ENCODE data around the gene ARID1B. TPM values are rescaled to one million over a fixed set of nuclear protein-coding genes. Genes with fewer than 3 reads are reported as not detected.

The ARID1B gene
- total and polyA plus RNA-seq, 2 of the 4 experiments (the other 2 are of a cell fraction) = 14.5 to 20.1 TPM

DNA sequence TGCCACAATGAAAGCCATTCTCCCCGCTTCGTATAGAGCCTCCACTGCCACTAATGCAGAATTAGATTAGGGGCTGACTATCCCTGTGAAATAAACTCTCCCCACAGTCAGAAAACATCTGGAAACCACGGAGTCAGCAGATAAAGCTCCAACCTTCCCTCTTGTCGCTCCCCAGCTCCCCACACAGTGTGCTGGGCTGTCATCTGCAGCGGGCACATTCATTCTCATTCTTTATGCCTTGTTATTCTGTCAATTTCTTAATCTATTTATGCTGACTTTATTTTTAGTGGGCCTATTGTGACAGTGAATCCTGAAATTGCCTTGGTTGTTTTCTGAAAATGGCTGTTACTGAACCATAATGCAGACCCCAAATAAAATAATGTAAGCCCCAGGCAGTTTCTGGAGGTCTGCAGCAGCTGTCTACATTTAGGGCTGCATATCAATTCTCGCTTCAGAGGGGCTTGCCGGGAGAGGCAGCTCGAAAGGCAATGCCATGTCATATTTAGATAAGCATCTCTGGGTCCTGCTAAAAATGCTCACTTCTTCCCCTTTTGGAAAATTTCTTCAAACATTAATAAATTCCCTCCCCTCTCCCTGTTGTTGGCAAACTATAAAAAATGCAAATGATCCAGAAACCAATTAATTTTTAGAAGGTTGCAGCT lies 474.5 kb downstream of the ARID1B start:
- dilution Hi-C loops (cut with HindIII; ENCODE audit: low sequenced_read_pairs, unreplicated experiment) = no loop called here
- intact Hi-C loops (cut with micrococcal nuclease) = no loop called here
- no peak for ATAC-seq (ENCODE audit: low read depth)
- Histone ChIP-seq H4K5ac (ENCODE audit: low read depth, low read length) (no peak overlapping the region), H3K4ac (ENCODE audit: low read depth, low read length) (no peak overlapping the region), H2BK20ac (ENCODE audit: low read depth, low read length) (no peak overlapping the region), H4K20me1 (ENCODE audit: insufficient read depth, low read length) (no peaks in the 10 kb centered on the region), H3K4me2 (ENCODE audit: low read depth, low read length) (no peak overlapping the region), H3K9ac (ENCODE audit: low read depth, low read length) (no peak overlapping the region), H3K27me3 (ENCODE audit: control insufficient read depth, insufficient read depth, low read length) (peaks cover 54% of the 10 kb centered on the region), H2AK9ac (replicated peaks; ENCODE audit: low read depth, low read length, poor library complexity) (no peak overlapping the region), H2BK120ac (ENCODE audit: low read depth, low read length) (no peak overlapping the region), H3K18ac (ENCODE audit: low read depth, low read length) (no peak overlapping the region), H3K4me3 (ENCODE audit: insufficient read depth, low read depth, low read length) (no peak overlapping the region), H2AFZ (replicated peaks; ENCODE audit: low read length, poor library complexity) (no peak overlapping the region), H3K14ac (replicated peaks; ENCODE audit: low read depth, low read length) (no peak overlapping the region), H3K79me1 (ENCODE audit: low read depth in 1 of 2, low read length in 2 of 2) (no peaks in the 10 kb centered on the region), H3K9me1 (ENCODE audit: insufficient read depth, low read length) (no peaks in the 10 kb centered on the region), H3K23ac (ENCODE audit: low read depth, low read length) (no peak overlapping the region), H4K91ac (ENCODE audit: insufficient read depth, low read depth, low read length) (no peak overlapping the region), H3K27ac (ENCODE audit: insufficient read depth, low read length) (no peak overlapping the region), H4K8ac (ENCODE audit: low read depth in 2 of 2, low read length in 2 of 2) (no peak overlapping the region), H3K36me3 (ENCODE audit: control insufficient read depth, insufficient read depth, low read length) (no peaks in the 10 kb centered on the region), H2BK15ac (ENCODE audit: low read depth, low read length) (no peak overlapping the region), H2BK5ac (ENCODE audit: low read depth, low read length, poor library complexity, severe bottlenecking) (no peak overlapping the region), H3K56ac (ENCODE audit: extremely low read depth, insufficient read depth, low read length) (no peak overlapping the region), H2AK5ac (ENCODE audit: low read depth, low read length) (no peak overlapping the region), H3K4me1 (ENCODE audit: control insufficient read depth, insufficient read depth, low read length) (no peaks in the 10 kb centered on the region), H3K9me3 (ENCODE audit: control insufficient read depth, insufficient read depth, low read length) (peaks cover 4% of the 10 kb centered on the region)
- TF ChIP-seq MAZ (IDR thresholded peaks at IDR 0.05; ENCODE audit: borderline replicate concordance, low read depth, low read length) (no peak), RAD21 (IDR thresholded peaks at IDR 0.05; ENCODE audit: low read length) (no peak), NFE2L2 (IDR thresholded peaks at IDR 0.05; ENCODE audit: low read depth, low read length) (no peak), POLR2A (IDR thresholded peaks at IDR 0.05; ENCODE audit: low read depth, low read length) (no peak), BHLHE40 (IDR thresholded peaks at IDR 0.05; ENCODE audit: low read depth, low read length) (no peak), CEBPB (IDR thresholded peaks at IDR 0.05; ENCODE audit: low read depth, low read length) (no peak), USF2 (IDR thresholded peaks at IDR 0.05; ENCODE audit: low read depth, low read length) (no peak), SMC3 (IDR thresholded peaks at IDR 0.05; ENCODE audit: low read depth, low read length) (no peak), ELK1 (IDR thresholded peaks at IDR 0.05; ENCODE audit: borderline replicate concordance, low read depth, low read length) (no peak), CHD1 (IDR thresholded peaks at IDR 0.05; ENCODE audit: low read depth, low read length) (no peak)
- no peak for DNase-seq
- ChIA-PET CTCF (no interaction called here), POLR2A (ENCODE audit: unreplicated experiment) (no interaction called here)
- WGBS, 2 experiments (ENCODE audit: extremely low coverage in 2 of 2, insufficient read length in 1 of 2) = 30% methylated on average over 2 of the region's 8 CpGs; no CpG with 5 or more reads in 1 of the 2 experiments
- no TSS peak for BruUV-seq (replicated peaks)
- in situ Hi-C loops (cut with MboI; ENCODE audit: low sequenced_read_pairs) = no loop called here

All from IMR-90 (cell line).